HS-5 (cell line): ENCODE measurements around the gene USP17L26.
"Not testable (repeated sequence)": the region's sequence is repeated elsewhere in the genome, so short reads cannot be mapped to it uniquely, and the experiment has no call there.

Experiments used
- DNase-seq: peaks from one replicate; pipeline ENCODE4 v3.0.0-alpha.2; 2012; ENCODE audit warnings: low read depth

Gene USP17L26

GRCh38 chr4:9334358-9334757 lies at the start of gene USP17L26:
USP17L26 (plus strand) TSS chr4:9334658; CDS start chr4:9334658, 0 bp downstream.
- DNase-seq, result not testable (repeated sequence)

GRCh38 chr4:9324191-9324590 lies 10.3 kb upstream of the USP17L26 start:
- DNase-seq, result not testable (repeated sequence)

GRCh38 chr4:9324865-9325264 lies 9.6 kb upstream of the USP17L26 start, which contains the start of gene USP17L24:
USP17L24 (plus strand) TSS chr4:9325165; CDS start chr4:9325165, 0 bp downstream.
- DNase-seq, result not testable (repeated sequence)

GRCh38 chr4:9329611-9330010 lies 4.8 kb upstream of the USP17L26 start, which contains the start of gene USP17L25:
USP17L25 (plus strand) TSS chr4:9329911; CDS start chr4:9329911, 0 bp downstream.
- DNase-seq, result not testable (repeated sequence)

- DNase-seq, result not testable (repeated sequence)
These were observed 4.6 kb downstream of the USP17L26 start, which contains the start of gene USP17L5 for GRCh38 chr4:9339103-9339502. USP17L5 (plus strand) TSS chr4:9339403; CDS start chr4:9339403, 0 bp downstream.

- not testable (repeated sequence) for DNase-seq
These were observed 9.4 kb downstream of the USP17L26 start, which contains the start of gene USP17L27 for GRCh38 chr4:9343848-9344247. USP17L27 (plus strand) TSS chr4:9344148; CDS start chr4:9344148, 0 bp downstream.

- not testable (repeated sequence) for DNase-seq
These were observed 14.1 kb downstream of the USP17L26 start, which contains the start of gene USP17L28 for GRCh38 chr4:9348593-9348992. USP17L28 (plus strand) TSS chr4:9348893; CDS start chr4:9348893, 0 bp downstream.

- DNase-seq, result not testable (repeated sequence)
These were observed 16.4 kb downstream of the USP17L26 start for GRCh38 chr4:9350866-9351265.

GRCh38 chr4:9353338-9353737 lies 18.9 kb downstream of the USP17L26 start, which contains the start of gene USP17L29:
USP17L29 (plus strand) TSS chr4:9353638; CDS start chr4:9353638, 0 bp downstream.
- DNase-seq, result not testable (repeated sequence)

- DNase-seq, result not testable (repeated sequence)
These were observed 28.4 kb downstream of the USP17L26 start, which contains the start of gene USP17L30 for GRCh38 chr4:9362829-9363228. USP17L30 (plus strand) TSS chr4:9363129; CDS start chr4:9363129, 0 bp downstream.

- DNase-seq, result not testable (repeated sequence)
These were observed 45.4 kb downstream of the USP17L26 start for GRCh38 chr4:9379881-9380280.

GRCh38 chr4:9381012-9381534 lies 46.6 kb downstream of the USP17L26 start:
- not testable (repeated sequence) for DNase-seq

- DNase-seq, result no peak
These were observed 49.7 kb downstream of the USP17L26 start for GRCh38 chr4:9384126-9384525.
